GM19193 (cell line): Measurements from ENCODE around the gene AFF3.

ENCODE experiments used
- POLR2A ChIP-seq: IDR thresholded peaks from 4 replicates; pipeline ENCODE4 v1.6.1; 2011; ENCODE audit not compliant: insufficient read depth, insufficient read length; ENCODE audit errors: extremely low read depth

The AFF3 gene

DNA sequence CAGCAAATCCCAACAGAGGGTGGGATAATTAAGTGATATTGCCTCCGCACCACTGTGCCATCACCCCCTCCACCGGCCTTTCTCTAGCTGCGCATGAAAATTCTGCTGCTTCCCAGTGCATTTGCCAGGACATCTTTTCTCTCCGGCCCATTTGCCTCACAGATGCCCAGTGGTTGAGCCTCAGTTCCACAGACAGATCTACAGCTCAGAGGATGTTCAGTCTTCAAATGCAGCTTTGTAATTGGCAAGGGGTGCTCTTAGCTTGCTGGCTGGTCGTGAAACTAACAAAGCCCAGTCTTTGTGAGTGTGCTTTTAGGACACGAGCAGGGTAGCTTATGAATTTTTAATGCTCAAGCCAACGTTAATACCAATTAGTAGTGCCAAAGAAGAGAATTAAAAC is 399.2 kb downstream of the AFF3 start:
- no peak for TF ChIP-seq POLR2A

DNA sequence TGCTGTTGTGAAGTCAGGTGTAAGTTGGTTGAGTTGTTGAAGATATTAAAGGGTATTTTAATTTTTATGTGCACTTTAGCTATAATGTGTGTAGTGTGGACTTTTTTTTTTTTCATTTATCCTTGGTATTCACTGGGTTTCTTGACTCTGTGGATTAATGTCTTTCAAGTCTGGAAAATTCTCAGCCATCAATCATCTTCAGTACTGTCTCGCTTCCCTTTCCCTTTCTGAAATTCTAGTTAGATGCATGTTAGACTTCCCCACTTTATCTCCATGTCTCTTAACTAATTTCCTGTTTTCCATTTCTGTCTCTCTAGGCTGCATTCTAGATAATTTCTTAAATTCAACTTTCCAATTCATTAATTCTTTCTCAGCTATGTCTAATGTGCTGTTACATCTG is 404.9 kb downstream of the AFF3 start:
- TF ChIP-seq POLR2A: no peak

DNA sequence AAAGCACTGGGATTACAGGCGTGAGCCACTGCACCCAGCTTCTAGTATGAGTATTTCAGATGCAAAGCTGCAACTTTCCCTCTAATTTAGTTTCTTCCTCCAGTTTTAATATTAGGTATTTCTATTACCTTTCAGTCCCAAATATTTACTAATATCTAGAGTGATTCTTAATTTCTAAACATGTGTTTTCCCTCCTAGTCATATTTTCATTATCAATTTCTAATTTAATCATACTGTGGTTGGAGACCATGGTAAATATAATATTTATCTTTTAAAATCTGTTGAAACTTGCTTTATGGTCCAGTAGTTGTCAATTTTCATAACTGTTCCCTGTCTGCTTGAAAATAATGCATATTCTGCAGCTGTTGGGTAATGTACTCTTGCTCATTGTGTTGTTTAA is 406.6 kb downstream of the AFF3 start:
- no peak for TF ChIP-seq POLR2A

DNA sequence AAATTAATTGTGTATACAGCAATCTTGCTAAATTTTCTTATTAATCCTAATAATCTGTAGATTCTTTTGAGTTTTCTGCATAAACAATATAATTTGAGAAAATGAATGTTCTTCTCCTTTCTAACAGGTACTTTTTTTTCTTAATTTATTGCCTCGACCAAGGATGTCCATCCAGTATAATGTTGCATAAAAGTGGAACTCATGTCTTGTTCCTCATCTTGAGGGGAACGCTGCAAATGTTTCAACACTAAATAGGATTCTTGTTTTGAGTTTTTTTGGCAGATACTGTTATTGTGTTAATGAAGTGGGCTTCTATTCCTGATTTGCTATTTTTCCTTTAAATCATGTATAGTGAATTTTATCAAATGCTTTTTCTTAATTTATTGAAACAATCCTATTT is 408.2 kb downstream of the AFF3 start:
- no peak for TF ChIP-seq POLR2A

DNA sequence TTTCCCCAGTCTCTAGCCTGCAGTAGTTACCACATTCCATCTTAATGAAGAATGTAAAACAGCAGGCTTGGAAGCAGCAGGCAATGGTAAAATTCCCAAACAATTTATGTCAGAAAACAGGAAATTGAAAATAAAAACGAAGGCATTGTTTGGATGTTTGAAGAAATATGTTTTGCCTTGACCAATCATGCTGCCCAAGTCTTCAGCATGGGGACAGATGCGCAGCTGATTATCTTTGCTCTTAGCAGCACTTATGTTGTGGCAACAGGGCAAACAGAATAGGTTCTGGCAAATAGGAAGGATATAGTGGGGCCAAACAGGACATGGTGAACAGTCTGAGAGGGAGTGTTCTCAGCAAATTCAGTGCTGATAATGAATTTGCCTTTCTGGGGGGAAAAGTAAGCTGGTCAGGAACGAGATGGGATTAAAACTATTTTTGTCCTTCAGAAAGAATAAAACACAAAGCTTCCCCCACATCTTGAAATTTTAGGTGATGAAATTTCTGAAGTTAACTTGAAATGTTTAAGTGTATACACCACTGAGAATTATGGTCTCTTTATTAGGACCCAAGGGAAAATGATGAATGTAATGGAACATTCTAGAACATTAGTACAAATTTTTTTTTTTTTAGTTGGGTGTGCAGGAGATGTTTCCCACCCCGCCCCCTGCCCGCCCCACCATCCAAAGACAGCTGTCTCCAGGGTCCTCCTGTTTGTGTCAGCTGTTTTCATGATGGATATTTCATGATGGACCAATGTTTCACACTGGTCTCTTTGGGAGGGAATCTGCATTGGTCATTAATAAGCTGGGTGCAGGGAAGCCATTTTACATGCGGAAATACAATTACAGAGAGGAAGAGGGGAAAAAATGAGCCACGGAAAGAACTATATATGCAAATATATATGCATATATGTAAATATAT is 413.0 kb downstream of the AFF3 start:
- no peak for TF ChIP-seq POLR2A

DNA sequence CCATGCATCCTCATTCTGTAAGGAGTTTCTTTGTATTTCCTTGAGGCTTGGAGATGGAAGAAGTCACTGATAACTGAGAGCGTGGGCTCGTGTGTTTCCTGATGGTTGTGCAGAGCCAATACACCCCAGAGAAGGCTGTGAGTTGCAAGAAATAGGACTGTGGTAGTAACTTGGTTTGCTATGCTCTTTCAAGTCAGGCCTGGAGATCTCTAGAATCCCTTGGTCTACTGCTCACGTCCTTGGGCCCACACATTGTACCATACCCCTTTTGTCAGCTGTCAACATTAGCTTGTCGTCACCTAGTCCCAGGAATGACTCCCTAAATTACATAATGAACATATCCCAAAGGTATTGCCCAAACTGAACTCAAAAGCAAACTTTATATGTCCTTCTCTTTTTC is 414.2 kb downstream of the AFF3 start:
- TF ChIP-seq POLR2A: no peak

DNA sequence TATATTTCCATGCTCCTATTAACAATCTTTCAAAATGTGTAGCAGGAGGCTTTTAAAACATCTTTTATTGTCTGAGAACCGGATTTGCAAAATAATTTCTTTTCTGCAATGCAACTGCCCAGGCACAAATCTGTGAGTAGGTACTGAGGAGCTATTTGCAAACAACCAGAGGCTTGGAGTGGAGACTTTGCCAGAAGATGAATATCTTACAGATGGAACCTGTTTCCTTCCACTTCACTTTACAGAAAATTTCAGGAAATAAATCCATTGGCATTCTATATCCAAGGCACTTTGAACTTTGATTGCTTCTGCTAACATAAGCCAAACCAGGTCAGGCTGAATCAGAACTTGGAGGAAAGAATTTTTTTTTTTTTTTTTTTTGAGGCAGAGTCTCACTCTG is 415.2 kb downstream of the AFF3 start:
- TF ChIP-seq POLR2A: no peak

DNA sequence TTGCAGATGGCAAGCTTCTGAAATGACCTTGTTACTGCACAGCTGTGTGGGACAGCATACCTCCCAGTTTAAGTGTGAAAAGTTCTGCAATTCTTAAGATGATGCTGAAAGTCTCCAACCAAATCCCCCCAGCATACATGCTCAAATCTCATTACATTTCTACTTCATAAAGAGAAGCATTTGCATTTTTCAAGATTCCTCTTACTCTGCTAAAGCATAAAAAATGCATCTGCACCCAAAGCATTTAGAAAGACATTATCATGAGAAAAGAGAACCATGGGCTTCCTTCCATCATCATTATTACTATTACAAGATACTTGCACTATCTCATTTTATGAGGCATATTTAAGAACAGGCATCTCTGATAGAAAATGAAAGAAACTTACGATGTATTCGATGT is 415.7 kb downstream of the AFF3 start:
- TF ChIP-seq POLR2A: no peak

DNA sequence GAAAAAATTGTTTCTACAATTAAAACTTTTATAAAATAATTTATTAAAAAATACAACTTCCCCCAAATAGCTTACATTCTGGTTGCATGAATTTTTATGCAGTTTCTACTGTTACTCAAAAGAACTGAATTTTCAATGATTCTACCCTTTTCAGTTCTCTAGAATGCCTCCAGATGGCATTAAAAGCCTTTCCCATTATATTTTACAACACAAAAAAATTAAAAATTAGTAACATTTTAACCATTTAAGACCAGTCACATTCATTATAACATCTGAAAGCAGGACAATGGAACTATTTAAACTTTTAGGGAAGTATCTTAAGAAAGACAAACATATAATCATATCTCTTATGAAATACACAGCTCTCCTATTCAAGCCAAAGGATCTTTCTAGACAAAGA is 416.6 kb downstream of the AFF3 start:
- no peak for TF ChIP-seq POLR2A

DNA sequence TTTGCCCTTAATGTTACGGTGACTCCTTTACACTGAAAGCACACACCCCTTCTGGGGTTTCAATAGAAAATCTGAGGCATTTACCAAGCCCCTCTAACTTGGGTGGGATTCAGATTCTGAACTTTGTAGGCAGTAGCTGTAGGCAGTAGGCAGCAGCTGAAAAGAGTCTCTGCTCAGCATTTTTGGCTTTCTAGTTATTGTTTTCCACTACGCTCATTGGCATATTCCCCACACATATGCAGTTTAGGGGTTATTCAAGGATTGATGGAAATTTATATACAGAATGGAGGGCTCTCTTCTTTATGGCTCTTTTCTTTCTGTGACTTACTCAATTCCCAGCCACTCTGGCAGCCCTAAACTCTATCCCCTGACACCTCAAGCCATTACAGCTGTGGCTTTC is 419.9 kb downstream of the AFF3 start:
- TF ChIP-seq POLR2A: no peak

DNA sequence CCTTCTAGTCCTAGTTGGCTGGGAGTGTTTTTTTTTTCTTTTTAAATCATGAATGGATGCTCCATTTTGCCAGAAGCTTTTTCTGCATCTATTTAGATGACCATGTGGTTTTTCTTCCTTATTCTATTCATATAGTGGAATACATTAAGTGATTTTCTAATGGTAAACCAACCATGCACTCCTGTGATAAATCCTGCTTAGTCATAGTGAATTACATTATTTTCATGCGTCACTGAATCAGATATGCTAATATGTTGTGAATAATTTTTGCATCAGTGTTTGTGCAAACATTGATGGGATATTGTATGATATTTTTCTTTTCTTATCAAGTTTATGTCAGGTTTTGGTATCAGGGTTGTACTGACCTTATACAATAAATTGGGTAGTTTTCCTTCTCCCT is 423.3 kb downstream of the AFF3 start:
- TF ChIP-seq POLR2A: no peak

DNA sequence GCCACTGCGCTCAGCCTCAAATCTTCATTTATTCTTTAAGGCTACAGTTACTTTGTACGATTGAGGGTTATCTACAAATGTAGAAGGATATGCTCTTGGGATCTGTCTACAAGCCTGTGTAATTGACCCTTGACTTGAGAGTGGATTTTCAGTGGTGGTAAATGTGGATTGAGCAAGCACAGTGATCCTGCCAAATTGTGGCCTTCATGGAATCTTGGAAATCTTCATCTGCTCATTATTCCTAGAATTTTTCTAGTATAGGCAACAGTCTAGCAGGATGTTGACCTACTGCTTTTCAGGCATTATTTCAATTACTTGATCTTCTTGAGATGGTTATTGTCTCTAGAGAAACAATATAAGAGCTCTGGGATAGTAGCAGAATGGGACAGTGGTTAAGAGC is 426.4 kb downstream of the AFF3 start:
- no peak for TF ChIP-seq POLR2A

DNA sequence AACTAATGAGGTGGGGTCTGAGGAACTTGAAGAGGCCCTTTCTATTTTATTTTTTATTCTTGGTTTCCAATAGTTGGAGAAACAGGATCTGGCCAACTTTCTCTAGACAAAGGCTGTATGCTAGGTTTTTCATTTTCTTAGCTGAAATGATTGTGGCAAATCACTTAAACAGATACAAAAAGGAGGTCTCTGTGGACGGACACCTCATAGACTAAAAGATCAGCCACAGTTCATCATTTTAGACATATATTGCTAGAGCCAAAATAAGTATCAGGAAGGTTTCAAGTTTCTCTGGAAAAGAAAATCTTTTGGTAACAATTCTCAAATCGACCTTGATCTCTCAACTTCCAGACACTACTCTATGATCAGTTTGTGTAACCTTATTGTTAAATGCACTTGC is 428.0 kb downstream of the AFF3 start:
- TF ChIP-seq POLR2A: no peak

DNA sequence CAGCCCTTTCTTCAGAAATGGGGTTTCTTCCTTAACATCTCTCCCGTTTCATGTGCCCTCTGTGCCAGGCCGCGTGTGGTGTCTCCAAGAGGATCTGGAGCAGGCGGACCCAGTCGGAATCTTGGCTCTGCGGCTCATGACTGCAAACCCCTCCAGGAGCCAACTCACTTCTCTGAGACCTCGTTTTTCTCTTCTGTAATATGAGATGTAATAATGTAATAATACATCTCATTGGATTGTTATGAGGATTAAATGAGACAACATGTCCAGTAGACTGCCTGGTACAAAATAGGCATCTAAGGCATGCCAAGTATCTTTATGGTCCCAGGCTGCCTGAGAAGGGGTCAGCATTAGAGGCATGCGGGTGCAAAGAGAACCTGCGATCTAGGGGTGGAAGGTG is 431.2 kb downstream of the AFF3 start:
- no peak for TF ChIP-seq POLR2A

DNA sequence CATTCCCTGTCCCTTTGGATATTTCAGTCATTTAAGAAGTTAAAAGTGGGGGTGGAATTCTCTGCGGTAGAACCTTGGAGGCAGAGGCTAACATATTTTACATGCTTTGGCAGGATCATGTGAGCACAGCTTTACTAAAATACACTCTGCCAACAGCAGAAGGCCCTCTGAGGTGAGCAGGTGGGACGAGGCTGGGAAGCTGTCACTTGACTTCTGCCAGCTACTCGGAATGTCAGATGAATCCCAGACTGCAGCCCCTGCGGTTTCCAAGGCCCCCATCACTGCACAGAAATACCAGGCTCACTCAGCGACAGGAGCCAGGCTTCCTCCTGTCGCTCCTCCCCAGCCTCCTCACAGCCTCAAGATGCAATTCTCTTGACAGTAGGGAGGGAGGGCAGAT is 431.7 kb downstream of the AFF3 start:
- no peak for TF ChIP-seq POLR2A

DNA sequence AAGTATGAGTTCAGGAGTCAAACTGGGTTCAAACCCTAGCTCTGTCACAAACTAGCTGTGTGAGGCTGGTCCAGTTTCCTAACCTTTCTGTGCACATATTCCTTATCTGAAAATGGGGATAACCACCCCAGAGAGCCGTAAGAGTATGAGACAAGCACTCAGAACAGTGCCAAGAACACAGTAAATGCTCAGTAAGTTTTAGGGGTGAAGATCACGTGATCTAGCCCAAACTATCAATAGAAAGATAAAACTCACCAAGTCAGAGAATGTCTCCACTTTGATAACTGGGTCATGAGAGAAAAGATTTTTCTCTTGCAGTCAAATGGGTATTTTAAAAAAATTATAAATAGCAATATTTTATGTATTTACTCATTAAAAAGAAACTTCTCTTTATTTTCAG is 433.2 kb downstream of the AFF3 start:
- TF ChIP-seq POLR2A: no peak

DNA sequence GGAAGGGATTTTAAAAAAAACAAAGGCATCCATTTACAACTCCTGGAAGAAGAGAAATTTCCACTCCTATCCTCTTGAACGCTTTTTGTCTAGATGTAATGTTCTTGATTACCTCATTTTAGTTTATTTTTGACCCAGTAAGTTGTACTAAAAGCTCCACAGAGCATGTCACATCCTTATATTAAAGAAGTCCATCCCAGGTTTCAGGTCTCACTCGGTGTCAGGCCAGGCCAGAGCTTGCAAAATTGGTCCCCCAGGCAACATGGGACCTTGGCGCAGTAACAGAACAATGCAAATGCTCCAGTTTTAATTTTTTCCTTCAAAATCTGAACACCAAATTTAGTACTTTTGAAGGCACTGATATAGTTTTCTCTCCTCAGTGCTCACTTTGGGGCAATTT is 434.2 kb downstream of the AFF3 start:
- no peak for TF ChIP-seq POLR2A
